ENCODE data around the gene MAIP1. TPM values are rescaled to one million over a fixed set of nuclear protein-coding genes. Genes with fewer than 3 reads are reported as not detected.

Gene MAIP1
- total and polyA plus RNA-seq, 2 donors (not counting 3 experiments of a cell fraction or from before 2014, with no cell fraction given): 12.0 to 17.7 TPM

DNA sequence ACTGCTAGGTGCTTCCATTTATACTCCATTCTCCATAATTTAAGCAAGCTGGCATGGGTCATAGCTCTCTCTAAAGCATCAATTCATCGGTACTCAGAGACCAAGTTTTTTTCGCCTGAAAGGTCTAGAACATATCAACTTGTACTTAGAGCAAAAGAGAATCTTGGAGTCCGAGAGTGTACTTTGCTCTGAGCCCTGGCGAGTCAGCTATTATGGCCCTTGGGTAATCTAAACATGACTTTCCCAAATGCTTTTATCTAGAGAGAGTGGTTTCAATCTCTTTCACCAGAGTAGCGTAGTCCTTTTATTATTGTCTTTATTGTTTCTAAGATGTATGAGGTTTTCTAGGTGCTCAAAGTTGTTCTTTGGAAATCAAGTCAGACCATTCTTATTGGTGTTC is 34.4 kb downstream of the MAIP1 start:
- no peak overlapping the region for H3K9ac ChIP-seq (replicated peaks; ENCODE audit: extremely low read depth, insufficient read depth, low read length)
- ChIA-PET CTCF (interaction anchor here (1.3 kb wide), 1 partner anchor 14 kb away, joined by 3 read pairs; no protein-coding TSS in a partner anchor), POLR2A (no interaction called here)
- dilution Hi-C loops (cut with MboI; ENCODE audit: extremely low pct_ligation_motif_present, low sequenced_read_pairs) (no loop called here), intact Hi-C loops (cut with micrococcal nuclease) (loop anchor here (10.0 kb wide), 1 partner anchor 195 kb away; no protein-coding TSS in a partner anchor)
- H3K9me3 ChIP-seq (replicated peaks; ENCODE audit: control insufficient read depth, insufficient read depth, low read length): no peaks in the 10 kb centered on the region
- BruUV-seq (replicated peaks): no TSS peak
- peaks cover 8% of the 10 kb centered on the region for H3K4me1 ChIP-seq (ENCODE audit: control insufficient read depth, extremely low read depth, insufficient read depth, low read length)
- peaks cover 10 to 14% of the 10 kb centered on the region in 2 experiments for H3K27me3 ChIP-seq (ENCODE audit: control insufficient read depth in 2 of 2, insufficient read depth in 2 of 2, low read length in 2 of 2)
- TF ChIP-seq JUN (IDR thresholded peaks at IDR 0.05; ENCODE audit: borderline replicate concordance, insufficient read depth, insufficient read length, low read depth): no peak
- no peak for TF ChIP-seq MYC (IDR thresholded peaks at IDR 0.05; ENCODE audit: low read depth, low read length)
- TF ChIP-seq FOS (IDR thresholded peaks at IDR 0.05; ENCODE audit: borderline replicate concordance, insufficient read depth, low read length): no peak
- no peak for TF ChIP-seq POLR2A (IDR thresholded peaks at IDR 0.05; ENCODE audit: low read depth, low read length)
- no peak for TF ChIP-seq CTCF (IDR thresholded peaks at IDR 0.05; ENCODE audit: extremely low read depth in 1 of 2, insufficient read depth in 1 of 2, low read depth in 1 of 2, low read length in 2 of 2)
- TF ChIP-seq, protein P1, sequence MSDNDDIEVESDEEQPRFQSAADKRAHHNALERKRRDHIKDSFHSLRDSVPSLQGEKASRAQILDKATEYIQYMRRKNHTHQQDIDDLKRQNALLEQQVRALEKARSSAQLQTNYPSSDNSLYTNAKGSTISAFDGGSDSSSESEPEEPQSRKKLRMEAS (IDR thresholded peaks at IDR 0.05; ENCODE audit: insufficient read depth, insufficient read length): no peak
- no peak for TF ChIP-seq GATA2 (IDR thresholded peaks at IDR 0.05; ENCODE audit: insufficient read depth, insufficient read length, low read depth, low read length)
- no peak for TF ChIP-seq POLR2AphosphoS5 (IDR thresholded peaks at IDR 0.05; ENCODE audit: insufficient read depth, low read depth, low read length)
- no peak for TF ChIP-seq EZH2 (IDR thresholded peaks at IDR 0.05; ENCODE audit: borderline replicate concordance, low read depth, low read length, severe bottlenecking)
- no peaks in the 10 kb centered on the region for H4K20me1 ChIP-seq (replicated peaks; ENCODE audit: control insufficient read depth, extremely low read depth, insufficient read depth, low read length)
- no peak overlapping the region for H3K4me3 ChIP-seq (replicated peaks in 1 of 3; ENCODE audit: insufficient read depth in 1 of 3, low read depth in 1 of 3, low read length in 3 of 3)
- no peak for DNase-seq (ENCODE audit: low read depth, low spot score)
- H3K9me1 ChIP-seq (replicated peaks; ENCODE audit: control insufficient read depth, extremely low read depth, insufficient read depth, low read length): no peaks in the 10 kb centered on the region
- no peak for FAIRE-seq
- no peak overlapping the region for H3K4me2 ChIP-seq (ENCODE audit: insufficient read depth, low read length)
- H3K79me2 ChIP-seq (ENCODE audit: control insufficient read depth, insufficient read depth, low read length): no peaks in the 10 kb centered on the region
- H3K27ac ChIP-seq (ENCODE audit: insufficient read depth, low read depth, low read length): no peak overlapping the region
- H2AFZ ChIP-seq (ENCODE audit: low read depth, low read length): no peak overlapping the region
- H3K36me3 ChIP-seq (ENCODE audit: control insufficient read depth in 2 of 2, extremely low read depth in 1 of 2, insufficient read depth in 2 of 2, low read length in 2 of 2): no peaks in the 10 kb centered on the region

All from endothelial cell of umbilical vein (primary cell).